GM12878 (cell line): ENCODE measurements around the gene DYNC1I1. TPM values are rescaled to one million over a fixed set of nuclear protein-coding genes. Genes with fewer than 3 reads are reported as not detected.

Experiments
- ATAC-seq: fragments of 200-7000 bp; cut with Tn5 transposase; 3 replicates; pipeline ENCODE4 v1.9.1; 2020; ENCODE audit warnings: mild to moderate bottlenecking, moderate library complexity
- BruUV-seq: library from RNA; stranded (reverse); fragments of 400-500 nt; replicated peaks from 2 replicates; lab custom pipeline; 2021; lab: Mats Ljungman, UMichigan
- CTCF ChIA-PET: fragments of 300-600 bp; sonication (Branson Sonifier 250); formaldehyde crosslinking; extraction: SDS; loops from one replicate; lab custom pipeline; 2021; ENCODE audit warnings: inconsistent platforms; lab: Yijun Ruan, JAX
- POLR2A ChIA-PET: fragments of 350-600 bp; formaldehyde crosslinking; extraction: SDS; loops from one replicate; lab custom pipeline; 2021; ENCODE audit warnings: inconsistent platforms; lab: Charles Lee
- RAD21 ChIA-PET: fragments of 300-600 bp; sonication (Branson Sonifier 250); formaldehyde crosslinking; loops from one replicate; lab custom pipeline; 2023; ENCODE audit warnings: antibody characterized with exemption; ENCODE audit not compliant: unreplicated experiment; lab: Charles Lee
- SMC1A ChIA-PET: fragments of 300-600 bp; sonication (Branson Sonifier 250); formaldehyde crosslinking; loops from one replicate; lab custom pipeline; 2023; ENCODE audit not compliant: unreplicated experiment, uncharacterized antibody; lab: Charles Lee
- DNase-seq: peaks from one replicate; pipeline ENCODE4 v3.0.0-alpha.2; 2011; ENCODE audit warnings: low read depth, low spot score
- FAIRE-seq: peaks from 3 replicates; lab custom pipeline; 2011; peaks lifted over from hg19 to GRCh38; lab: Jason Lieb, UNC
- H2AFZ ChIP-seq: 2 replicates; pipeline ENCODE4 v1.6.0; 2011; ENCODE audit warnings: low read depth, low read length, control low read depth; ENCODE audit not compliant: control insufficient read depth
- H3K27ac ChIP-seq: 2 replicates; pipeline ENCODE4 v1.5.1; 2011; ENCODE audit warnings: control low read depth; ENCODE audit not compliant: control insufficient read depth, insufficient read depth
- H3K27me3 ChIP-seq, 2 experiments: replicated peaks in 1 of 2; 2 replicates each; pipeline versions ENCODE4 v1.6.0 to v1.6.1; 2011; ENCODE audit warnings: low read length in 1 of 2; ENCODE audit not compliant: control insufficient read depth in 2 of 2, insufficient read depth in 2 of 2
- H3K36me3 ChIP-seq, 2 experiments: 2 replicates each; pipeline ENCODE4 v1.5.1; 2011; ENCODE audit warnings: low read length in 1 of 2; ENCODE audit not compliant: control insufficient read depth in 2 of 2, insufficient read depth in 2 of 2
- H3K4me1 ChIP-seq: 2 replicates; pipeline ENCODE4 v1.6.1; 2011; ENCODE audit warnings: mild to moderate bottlenecking, low read length, moderate library complexity, mixed read lengths; ENCODE audit not compliant: control insufficient read depth, insufficient read depth
- H3K4me2 ChIP-seq: 2 replicates; pipeline ENCODE4 v1.6.0; 2011; ENCODE audit warnings: control low read depth; ENCODE audit not compliant: control insufficient read depth, insufficient read depth
- H3K4me3 ChIP-seq: fragments of 200-600 bp; sonication (generic); 2 replicates; pipeline ENCODE4 v1.5.1; 2016
- H3K79me2 ChIP-seq: 2 replicates; pipeline ENCODE4 v1.6.0; 2011; ENCODE audit warnings: low read length; ENCODE audit not compliant: control insufficient read depth, insufficient read depth
- H3K9ac ChIP-seq: 2 replicates; pipeline ENCODE4 v1.8.0; 2011; ENCODE audit warnings: low read length, control low read depth, mixed read lengths; ENCODE audit not compliant: control insufficient read depth, insufficient read depth
- H3K9me3 ChIP-seq: replicated peaks from 3 replicates; pipeline ENCODE4 v1.5.1; 2011; ENCODE audit warnings: mild to moderate bottlenecking, low read length; ENCODE audit not compliant: control insufficient read depth, insufficient read depth
- H4K20me1 ChIP-seq: 2 replicates; pipeline ENCODE4 v1.6.0; 2011; ENCODE audit not compliant: control insufficient read depth, insufficient read depth
- EED ChIP-seq: sonication (generic); IDR thresholded peaks from 2 replicates; pipeline ENCODE4 v1.6.1; 2016; ENCODE audit warnings: antibody characterized with exemption, low read depth
- RBBP5 ChIP-seq: fragments of 200-600 bp; sonication (generic); conservative IDR thresholded peaks from 2 replicates; pipeline ENCODE4 v1.6.1; 2016
- SRF ChIP-seq, 2 experiments: IDR thresholded peaks; 2 replicates each; pipeline ENCODE4 v1.6.1; 2011; ENCODE audit warnings: low read depth in 2 of 2, low read length in 2 of 2, mild to moderate bottlenecking in 1 of 2, moderate library complexity in 1 of 2
- SUPT20H ChIP-seq: IDR thresholded peaks from 2 replicates; pipeline ENCODE4 v1.6.1; 2011; ENCODE audit warnings: low read depth, mild to moderate bottlenecking, low read length, moderate library complexity, borderline replicate concordance; ENCODE audit not compliant: control insufficient read depth
- YBX1 ChIP-seq: fragments of 450-650 bp; IDR thresholded peaks from 2 replicates; pipeline ENCODE4 v1.6.1; 2016; ENCODE audit warnings: antibody characterized with exemption
- ZNF622 ChIP-seq: fragments of 450-650 bp; IDR thresholded peaks from 2 replicates; pipeline ENCODE4 v1.6.1; 2017; ENCODE audit warnings: mild to moderate bottlenecking, inconsistent platforms
- WGBS: methylation state at CpG from one replicate; pipeline ENCODE4 v1.1.6; 2016; ENCODE audit warnings: low lambda C conversion rate; ENCODE audit not compliant: insufficient replicate concordance, insufficient coverage; ENCODE audit errors: missing lambda C conversion rate; 5-methylcytosine and 5-hydroxymethylcytosine counted together
- in situ Hi-C: fragments of 300-500 bp; cut with MboI; formaldehyde crosslinking; loops from 9 replicates; pipeline ENCODE4 v1.14.3; 2018; ENCODE audit warnings: mixed read lengths
- intact Hi-C: fragments of 100-400 bp; cut with micrococcal nuclease; formaldehyde crosslinking; loops from one replicate; pipeline ENCODE4 v1.14.2; 2022; ENCODE audit not compliant: unreplicated experiment
- polyA plus RNA-seq, 11 experiments: library from polyadenylated mRNA; depleted of rRNA in 4 of 11; unstranded in 6 of 11; stranded (reverse) in 5 of 11; fragments of >200 nt; fragmentation: Nextera tagmentation in 4 of 11; fragmentation: Illumina TruSeq in 1 of 11; extraction: Ambion mirVana in 4 of 11; extraction: Trizol in 1 of 11; gene quantifications; 1 replicate in 1 of 11; 2 replicates in 10 of 11; pipeline versions ENCODE4 v1.2.1 to v1.2.3, GENCODE V29; 2011 to 2016; ENCODE audit warnings: inconsistent platforms in 2 of 11, missing spikeins in 2 of 11, low read depth in 1 of 11
- total RNA-seq, 4 experiments: library from RNA; depleted of rRNA in 3 of 4; stranded (reverse); fragments of >200 nt in 3 of 4; fragmentation: Illumina TruSeq in 1 of 4; extraction: Trizol in 1 of 4; gene quantifications; 2 replicates each; pipeline versions ENCODE4 v1.2.1 to v1.2.3, GENCODE V29; 2013 to 2021

The DYNC1I1 gene
- total and polyA plus RNA-seq, 10 of the 15 experiments (the other 5 are each of a cell fraction or from before 2014, with no cell fraction given): 0.05 to 0.91 (median 0.14) TPM; not detected in 3

GRCh38 chr7:96111405-96111804 lies 339.1 kb downstream of the DYNC1I1 start:
- no peaks in the 10 kb centered on the region for H3K36me3 ChIP-seq
- no peaks in the 10 kb centered on the region for H4K20me1 ChIP-seq
- H3K9ac ChIP-seq: no peak overlapping the region
- no peak overlapping the region for H3K27ac ChIP-seq
- TF ChIP-seq ZNF622 (no peak), SRF (IDR thresholded peaks at IDR 0.05; ENCODE audit: low read depth in 2 of 2, low read length in 2 of 2) (no peak), SUPT20H (no peak), RBBP5 (no peak)
- no peak for FAIRE-seq
- ChIA-PET POLR2A (no interaction called here), SMC1A (no interaction called here), CTCF (no interaction called here), RAD21 (no interaction called here)
- intact Hi-C loops (no loop called here), in situ Hi-C loops (no loop called here)
- no peaks in the 10 kb centered on the region for H3K79me2 ChIP-seq
- no peak for DNase-seq
- H3K9me3 ChIP-seq: no peaks in the 10 kb centered on the region
- ATAC-seq: no peak
- no peaks in the 10 kb centered on the region for H3K4me1 ChIP-seq
- no peak overlapping the region for H2AFZ ChIP-seq
- no TSS peak for BruUV-seq
- no peak overlapping the region for H3K4me2 ChIP-seq
- no peak overlapping the region for H3K4me3 ChIP-seq
- H3K27me3 ChIP-seq: no peaks in the 10 kb centered on the region

DNA sequence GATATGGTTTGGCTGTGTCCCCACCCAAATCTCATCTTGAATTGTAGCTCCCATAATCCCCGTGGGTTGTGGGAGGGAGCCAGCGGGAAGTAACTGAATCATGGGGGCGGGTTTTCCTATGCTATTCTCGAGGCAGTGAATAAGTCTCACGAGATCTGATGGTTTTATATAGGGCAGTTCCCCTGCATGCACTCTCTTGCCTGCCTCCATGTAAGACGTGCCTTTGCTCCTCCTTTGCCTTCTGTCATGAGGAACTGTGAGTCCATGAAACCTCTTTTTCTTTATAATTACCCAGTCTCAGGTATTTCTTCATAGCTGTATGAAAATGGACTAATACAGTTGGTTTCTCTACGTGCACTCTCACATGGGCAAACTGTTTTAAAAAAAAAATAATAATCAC lies 341.8 kb downstream of the DYNC1I1 start:
- 29% methylated on average over 7 of the region's 7 CpGs for WGBS
- ATAC-seq (no peak), FAIRE-seq (no peak), DNase-seq (no peak)
- H3K27ac ChIP-seq: no peak overlapping the region
- H3K27me3 ChIP-seq: no peaks in the 10 kb centered on the region
- RAD21 ChIA-PET: no interaction called here
- H3K9me3 ChIP-seq: no peaks in the 10 kb centered on the region
- SMC1A ChIA-PET: no interaction called here
- no peaks in the 10 kb centered on the region for H3K36me3 ChIP-seq
- no peak overlapping the region for H3K9ac ChIP-seq
- no TSS peak for BruUV-seq
- no peaks in the 10 kb centered on the region for H3K4me1 ChIP-seq
- intact Hi-C loops: no loop called here
- no peak overlapping the region for H3K4me2 ChIP-seq
- CTCF ChIA-PET: no interaction called here
- no peaks in the 10 kb centered on the region for H4K20me1 ChIP-seq
- TF ChIP-seq EED (no peak), YBX1 (no peak)
- H3K4me3 ChIP-seq: no peak overlapping the region
- H2AFZ ChIP-seq: no peak overlapping the region
- POLR2A ChIA-PET: no interaction called here
- in situ Hi-C loops: no loop called here
- no peaks in the 10 kb centered on the region for H3K79me2 ChIP-seq
